Measurements from ENCODE around the gene USP19. TPM values are rescaled to one million over a fixed set of nuclear protein-coding genes. Genes with fewer than 3 reads are reported as not detected.

USP19 gene
- total RNA-seq, 1 experiment from 2014 or later: 66.3 TPM

DNA sequence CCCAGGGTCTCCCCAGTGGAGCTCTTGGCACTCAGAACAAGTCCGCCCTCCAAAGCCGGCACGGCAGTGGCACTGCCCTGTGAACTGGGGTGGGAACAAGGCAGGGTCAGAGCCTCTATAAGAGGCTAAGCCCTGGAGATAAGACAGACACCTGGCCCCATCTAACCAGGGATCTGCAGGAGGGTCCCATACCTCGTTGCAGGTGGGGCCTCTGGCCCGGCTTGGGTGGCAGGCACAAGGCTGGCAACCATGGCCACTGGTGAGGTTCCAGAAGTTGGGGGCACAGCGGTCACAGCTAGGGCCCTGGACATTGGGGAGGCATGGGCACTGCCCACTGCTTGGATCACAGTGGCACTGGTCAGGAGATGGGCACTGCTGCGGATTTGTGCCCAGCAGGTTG, 3.6 kb upstream of the USP19 start:
- Histone ChIP-seq H3K4ac (ENCODE audit: low read depth, low read length) (no peak overlapping the region), H2BK15ac (ENCODE audit: low read depth, low read length) (no peak overlapping the region), H4K8ac (replicated peaks; ENCODE audit: insufficient read length, low read depth, low read length) (no peak overlapping the region), H4K20me1 (ENCODE audit: control insufficient read depth, insufficient read depth, insufficient read length) (peaks cover 2% of the 10 kb centered on the region), H2BK5ac (ENCODE audit: insufficient read length, low read length) (no peak overlapping the region), H3K4me1 (ENCODE audit: insufficient read depth, low read length) (0 out of 2 replicates have a peak, but pooled peaks cover 2% of the 10 kb centered on the region), H3K9me3 (ENCODE audit: control insufficient read depth, low read depth, low read length) (no peaks in the 10 kb centered on the region), H2BK12ac (ENCODE audit: insufficient read length, low read depth, low read length) (no peak overlapping the region), H3K27ac (ENCODE audit: insufficient read length, low read depth, low read length) (no peak overlapping the region), H3K79me1 (ENCODE audit: insufficient read depth, low read depth, low read length, poor library complexity, severe bottlenecking) (peaks cover 4% of the 10 kb centered on the region), H3K18ac (ENCODE audit: insufficient read length, low read depth, low read length) (no peak overlapping the region), H3K9ac (ENCODE audit: extremely low read depth, insufficient read length, low read length) (no peak overlapping the region), H3K56ac (ENCODE audit: insufficient read length, low read depth, low read length) (no peak overlapping the region), H3K23ac (ENCODE audit: insufficient read length, low read depth, low read length) (no peak overlapping the region), H4K91ac (ENCODE audit: insufficient read length, low read depth, low read length) (no peak overlapping the region), H3K23me2 (ENCODE audit: insufficient read length, low read depth, low read length, poor library complexity, severe bottlenecking) (peaks cover 5% of the 10 kb centered on the region), H2BK20ac (ENCODE audit: low read depth, low read length, poor library complexity, severe bottlenecking) (no peak overlapping the region), H3K4me2 (ENCODE audit: insufficient read depth, insufficient read length, low read length) (no peak overlapping the region), H3K14ac (ENCODE audit: insufficient read depth, low read length) (no peak overlapping the region), H4K5ac (ENCODE audit: insufficient read length, low read depth, low read length) (no peak overlapping the region), H3K79me2 (ENCODE audit: insufficient read depth, low read length) (no peaks in the 10 kb centered on the region; the same call in 1 of the 2 replicates), H2BK120ac (ENCODE audit: low read depth, low read length, poor library complexity, severe bottlenecking) (no peak overlapping the region), H3T11ph (ENCODE audit: low read length) (no peak overlapping the region), H2AK5ac (ENCODE audit: insufficient read length, low read length) (no peak overlapping the region), H3K27me3 (ENCODE audit: insufficient read depth, low read length) (no peaks in the 10 kb centered on the region), H2AFZ (ENCODE audit: low read length) (no peak overlapping the region)
- Mint-ChIP-seq H3K4me1 (peaks cover 4% of the 10 kb centered on the region in 2 experiments; a peak in 3 of 4 replicates), H3K36me3 (ENCODE audit: insufficient read depth in 1 of 3, low read depth in 3 of 3) (peaks cover 0 to 29% (median 21%) of the 10 kb centered on the region in 3 experiments; a peak in 6 of 7 replicates), H3K27ac (no peak overlapping the region), H3K27me3 (ENCODE audit: low read depth) (no peaks in the 10 kb centered on the region; the same call in 1 of the 2 replicates), H3K4me3 (no peak overlapping the region), H3K9me3 (no peaks in the 10 kb centered on the region)
- TF ChIP-seq, protein P1, sequence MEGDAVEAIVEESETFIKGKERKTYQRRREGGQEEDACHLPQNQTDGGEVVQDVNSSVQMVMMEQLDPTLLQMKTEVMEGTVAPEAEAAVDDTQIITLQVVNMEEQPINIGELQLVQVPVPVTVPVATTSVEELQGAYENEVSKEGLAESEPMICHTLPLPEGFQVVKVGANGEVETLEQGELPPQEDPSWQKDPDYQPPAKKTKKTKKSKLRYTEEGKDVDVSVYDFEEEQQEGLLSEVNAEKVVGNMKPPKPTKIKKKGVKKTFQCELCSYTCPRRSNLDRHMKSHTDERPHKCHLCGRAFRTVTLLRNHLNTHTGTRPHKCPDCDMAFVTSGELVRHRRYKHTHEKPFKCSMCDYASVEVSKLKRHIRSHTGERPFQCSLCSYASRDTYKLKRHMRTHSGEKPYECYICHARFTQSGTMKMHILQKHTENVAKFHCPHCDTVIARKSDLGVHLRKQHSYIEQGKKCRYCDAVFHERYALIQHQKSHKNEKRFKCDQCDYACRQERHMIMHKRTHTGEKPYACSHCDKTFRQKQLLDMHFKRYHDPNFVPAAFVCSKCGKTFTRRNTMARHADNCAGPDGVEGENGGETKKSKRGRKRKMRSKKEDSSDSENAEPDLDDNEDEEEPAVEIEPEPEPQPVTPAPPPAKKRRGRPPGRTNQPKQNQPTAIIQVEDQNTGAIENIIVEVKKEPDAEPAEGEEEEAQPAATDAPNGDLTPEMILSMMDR (conservative IDR thresholded peaks at IDR 0.05): no peak
- WGBS (ENCODE audit: extremely low coverage, insufficient read length, low lambda C conversion rate): no CpG with 5 or more reads among the region's 7 CpGs
- DNase-seq: no peak
